Smooth muscle cell (in vitro differentiated cells): ENCODE measurements around the gene SORL1-AS1.

Experiments
- DNase-seq: peaks from one replicate; lab custom pipeline; 2025; ENCODE audit not compliant: unreplicated experiment; lab: John Stamatoyannopoulos, UW
- H2AFZ ChIP-seq: fragments of 200-600 bp; sonication (generic); 2 replicates; pipeline ENCODE4 v1.6.0; 2016; ENCODE audit warnings: antibody characterized with exemption, low read depth, mild to moderate bottlenecking
- H3F3A ChIP-seq: fragments of 200-600 bp; sonication (generic); 2 replicates; pipeline ENCODE4 v1.6.0; 2017; ENCODE audit warnings: antibody characterized with exemption, low read depth
- H3K27ac ChIP-seq: fragments of 200-600 bp; sonication (generic); 2 replicates; pipeline ENCODE4 v1.5.1; 2016; ENCODE audit warnings: low read depth, mild to moderate bottlenecking
- H3K27me3 ChIP-seq: fragments of 200-600 bp; sonication (generic); 2 replicates; pipeline ENCODE4 v1.6.1; 2016; ENCODE audit warnings: low read depth, mild to moderate bottlenecking
- H3K36me3 ChIP-seq: fragments of 200-600 bp; sonication (generic); 2 replicates; pipeline ENCODE4 v1.5.1; 2016; ENCODE audit warnings: low read depth
- H3K4me1 ChIP-seq: fragments of 200-600 bp; sonication (generic); 2 replicates; pipeline ENCODE4 v1.5.1; 2016; ENCODE audit warnings: low read depth
- H3K4me2 ChIP-seq: fragments of 200-600 bp; sonication (generic); 2 replicates; pipeline ENCODE4 v1.6.0; 2016; ENCODE audit warnings: mild to moderate bottlenecking
- H3K4me3 ChIP-seq: fragments of 200-600 bp; sonication (generic); 2 replicates; pipeline ENCODE4 v1.5.1; 2016; ENCODE audit warnings: mild to moderate bottlenecking
- H3K79me2 ChIP-seq: fragments of 200-600 bp; sonication (generic); 2 replicates; pipeline ENCODE4 v1.6.0; 2016; ENCODE audit warnings: low read depth, mild to moderate bottlenecking
- H3K9ac ChIP-seq: fragments of 200-600 bp; sonication (generic); 2 replicates; pipeline ENCODE4 v1.6.0; 2016; ENCODE audit warnings: low read depth
- H3K9me3 ChIP-seq: fragments of 200-600 bp; sonication (generic); replicated peaks from 2 replicates; pipeline ENCODE4 v1.5.1; 2016; ENCODE audit warnings: low read depth
- H4K20me1 ChIP-seq: fragments of 200-600 bp; sonication (generic); 2 replicates; pipeline ENCODE4 v1.6.0; 2016; ENCODE audit warnings: low read depth
- CTCF ChIP-seq: fragments of 200-600 bp; sonication (generic); IDR thresholded peaks from 2 replicates; pipeline ENCODE4 v1.5.1; 2017; ENCODE audit warnings: borderline replicate concordance, mild to moderate bottlenecking, antibody characterized with exemption; ENCODE audit not compliant: insufficient read depth, poor library complexity, severe bottlenecking
- WGBS: methylation state at CpG from one replicate; pipeline ENCODE4 v1.1.7; 2016; ENCODE audit warnings: low lambda C conversion rate; 5-methylcytosine and 5-hydroxymethylcytosine counted together

SORL1-AS1 gene

GRCh38 chr11:121421149-121421901 is 31.4 kb downstream of the SORL1-AS1 start:
- no peaks in the 10 kb centered on the region for H3K4me1 ChIP-seq
- 43% methylated on average over 4 of the region's 4 CpGs for WGBS
- H3K9me3 ChIP-seq: no peaks in the 10 kb centered on the region
- no peak overlapping the region for H3K4me3 ChIP-seq
- H3K36me3 ChIP-seq: no peaks in the 10 kb centered on the region
- peak; percentile 9 for TF ChIP-seq CTCF
- no peaks in the 10 kb centered on the region for H3K27me3 ChIP-seq
- no peaks in the 10 kb centered on the region for H4K20me1 ChIP-seq
- no peak for DNase-seq
- no peak overlapping the region for H3K27ac ChIP-seq
- H3K79me2 ChIP-seq: no peaks in the 10 kb centered on the region
- H3K9ac ChIP-seq: no peak overlapping the region
- no peaks in the 10 kb centered on the region for H3F3A ChIP-seq
- no peak overlapping the region for H3K4me2 ChIP-seq
- H2AFZ ChIP-seq: no peak overlapping the region

DNA sequence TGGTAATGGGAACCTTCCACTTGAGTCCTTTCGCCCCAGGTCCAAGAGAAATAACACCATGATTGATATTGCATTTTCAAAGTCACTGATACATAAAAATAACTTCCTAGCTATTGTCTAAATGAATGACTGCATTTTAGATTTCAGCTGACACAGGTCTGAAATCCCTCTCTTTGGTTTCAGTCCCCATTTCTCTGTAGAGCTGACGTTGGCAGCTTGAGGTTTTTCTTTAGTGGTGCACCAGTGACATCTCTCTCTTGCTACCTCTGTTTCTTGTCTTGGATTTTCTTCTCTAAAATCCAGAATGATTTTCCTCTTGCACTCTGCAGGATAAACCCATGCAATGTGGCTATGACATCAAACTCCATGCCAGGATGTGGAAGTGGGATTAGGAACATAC is 32.4 kb downstream of the SORL1-AS1 start:
- no peaks in the 10 kb centered on the region for H3K4me1 ChIP-seq
- no peaks in the 10 kb centered on the region for H4K20me1 ChIP-seq
- no peaks in the 10 kb centered on the region for H3K9me3 ChIP-seq
- no peaks in the 10 kb centered on the region for H3K27me3 ChIP-seq
- no peaks in the 10 kb centered on the region for H3K79me2 ChIP-seq
- 69% methylated on average over 2 of the region's 2 CpGs for WGBS
- no peak overlapping the region for H3K4me3 ChIP-seq
- H3K36me3 ChIP-seq: no peaks in the 10 kb centered on the region
- no peak for DNase-seq
- H3K9ac ChIP-seq: no peak overlapping the region
- H3K27ac ChIP-seq: no peak overlapping the region
- no peak overlapping the region for H3K4me2 ChIP-seq
- TF ChIP-seq CTCF: no peak
- H2AFZ ChIP-seq: no peak overlapping the region
- no peaks in the 10 kb centered on the region for H3F3A ChIP-seq

GRCh38 chr11:121419836-121420235 is 32.9 kb downstream of the SORL1-AS1 start:
- no peak overlapping the region for H2AFZ ChIP-seq
- no peak overlapping the region for H3K27ac ChIP-seq
- H3F3A ChIP-seq: no peaks in the 10 kb centered on the region
- no peaks in the 10 kb centered on the region for H3K36me3 ChIP-seq
- no peak for TF ChIP-seq CTCF
- H3K79me2 ChIP-seq: no peaks in the 10 kb centered on the region
- H3K4me3 ChIP-seq: no peak overlapping the region
- WGBS: 53% methylated on average over 4 of the region's 4 CpGs
- no peak overlapping the region for H3K4me2 ChIP-seq
- H3K9me3 ChIP-seq: no peaks in the 10 kb centered on the region
- H3K9ac ChIP-seq: no peak overlapping the region
- no peaks in the 10 kb centered on the region for H4K20me1 ChIP-seq
- no peak for DNase-seq
- no peaks in the 10 kb centered on the region for H3K27me3 ChIP-seq
- H3K4me1 ChIP-seq: no peaks in the 10 kb centered on the region

- Histone ChIP-seq H2AFZ (no peak overlapping the region), H3K79me2 (no peaks in the 10 kb centered on the region), H3K9me3 (no peaks in the 10 kb centered on the region), H3K4me1 (no peaks in the 10 kb centered on the region), H3K4me3 (no peak overlapping the region), H3K36me3 (no peaks in the 10 kb centered on the region), H4K20me1 (no peaks in the 10 kb centered on the region), H3K27me3 (no peaks in the 10 kb centered on the region), H3K4me2 (no peak overlapping the region), H3F3A (no peaks in the 10 kb centered on the region), H3K9ac (no peak overlapping the region), H3K27ac (no peak overlapping the region)
- no peak for DNase-seq
- no peak for TF ChIP-seq CTCF
- 80% methylated on average over 7 of the region's 7 CpGs for WGBS
Measured at GRCh38 chr11:121418625-121419114, 34.1 kb downstream of the SORL1-AS1 start.
